HCEC 1CT (cell line): ENCODE data around the gene KIF1C.
A peak's percentile ranks its signal among the peaks of the same experiment; 100 is the strongest.

Experiments
- DNase-seq: peaks from one replicate; pipeline ENCODE4 v3.0.0-alpha.2; 2017

KIF1C gene

GRCh38 chr17:4969047-4969550 lies 28.7 kb upstream of the KIF1C start:
- DNase-seq, result peak; percentile 96

GRCh38 chr17:4969551-4970173 lies 28.1 kb upstream of the KIF1C start:
- peak; percentile 34 for DNase-seq

- DNase-seq, result no peak
Observed at GRCh38 chr17:4970273-4970672, 27.5 kb upstream of the KIF1C start.

GRCh38 chr17:4971826-4972225 lies 25.9 kb upstream of the KIF1C start:
- no peak for DNase-seq

- no peak for DNase-seq
Observed at GRCh38 chr17:4972322-4972721, 25.4 kb upstream of the KIF1C start.

- DNase-seq, result no peak
Observed at GRCh38 chr17:4972752-4973151, 25.0 kb upstream of the KIF1C start.

- no peak for DNase-seq
Observed at GRCh38 chr17:4973256-4974114, 24.3 kb upstream of the KIF1C start.

- DNase-seq, result no peak
Observed at GRCh38 chr17:4974115-4974670, 23.6 kb upstream of the KIF1C start.

- no peak for DNase-seq
Observed at GRCh38 chr17:4978726-4979125, 19.0 kb upstream of the KIF1C start.

GRCh38 chr17:4980644-4981216 lies 17.0 kb upstream of the KIF1C start:
- DNase-seq, result peak; percentile 15

- no peak for DNase-seq
Observed at GRCh38 chr17:4982305-4982704, 15.4 kb upstream of the KIF1C start.

- no peak for DNase-seq
Observed at GRCh38 chr17:4986403-4986802, 11.3 kb upstream of the KIF1C start.

GRCh38 chr17:4986951-4987766 lies 10.6 kb upstream of the KIF1C start, which contains the start of gene CAMTA2:
CAMTA2 (minus strand) TSS chr17:4987675; CDS start chr17:4986222, 1,453 bp downstream.
- DNase-seq, result peak; percentile 70

- no peak for DNase-seq
Observed at GRCh38 chr17:4987767-4988567, 9.8 kb upstream of the KIF1C start.

- no peak for DNase-seq
Observed at GRCh38 chr17:4994081-4994595, 3.6 kb upstream of the KIF1C start.

GRCh38 chr17:4998027-4998731 lies 429 bp downstream of the KIF1C start:
- DNase-seq, result no peak

- no peak for DNase-seq
Observed at GRCh38 chr17:4998732-4999429, 1.1 kb downstream of the KIF1C start.

GRCh38 chr17:4999430-5000093 lies 1.8 kb downstream of the KIF1C start:
- DNase-seq, result no peak

- DNase-seq, result no peak
Observed at GRCh38 chr17:5000237-5000639, 2.5 kb downstream of the KIF1C start.
